A549 (cell line): ENCODE data around the gene ENOX2. TPM values are rescaled to one million over a fixed set of nuclear protein-coding genes. Genes with fewer than 3 reads are reported as not detected.
A peak's percentile ranks its signal among the peaks of the same experiment; 100 is the strongest.

ENCODE experiments used
- ATAC-seq, 2 experiments: fragments of 200-7000 bp in 1 of 2; fragments of >200 bp in 1 of 2; cut with Nextera tagmentation in 1 of 2; cut with Tn5 transposase in 1 of 2; 3 replicates each; pipeline versions ENCODE4 v1.8.0 to v1.9.1; 2018 to 2020; ENCODE audit warnings: mild to moderate bottlenecking in 1 of 2, moderate library complexity in 1 of 2
- CTCF ChIA-PET: fragments of 300-600 bp; sonication (Branson Sonifier 250); formaldehyde crosslinking; extraction: SDS; loops from one replicate; lab custom pipeline; 2021; ENCODE audit warnings: antibody characterized with exemption, inconsistent platforms; lab: Yijun Ruan, JAX
- POLR2A ChIA-PET: fragments of 350-600 bp; formaldehyde crosslinking; extraction: SDS; loops from one replicate; lab custom pipeline; 2021; ENCODE audit warnings: antibody characterized with exemption, inconsistent platforms; lab: Yijun Ruan, JAX
- DNase-seq, 2 experiments: peaks; one replicate each; pipeline versions ENCODE4 v3.0.0 to v3.0.0-alpha.2; 2011 to 2016; ENCODE audit warnings: low read depth in 1 of 2, low spot score in 1 of 2
- FAIRE-seq: peaks from 2 replicates; lab custom pipeline; 2011; peaks lifted over from hg19 to GRCh38; lab: Jason Lieb, UNC
- H3K27ac ChIP-seq, 2 experiments: fragments of >200 bp; sonication (Bioruptor Twin); formaldehyde crosslinking; 3 replicates each; pipeline ENCODE4 v1.5.1; 2016 to 2017
- H3K4me1 ChIP-seq: fragments of >200 bp; sonication (Bioruptor Twin); formaldehyde crosslinking; 3 replicates; pipeline ENCODE4 v1.6.1; 2016
- H3K4me2 ChIP-seq: fragments of >200 bp; sonication (Bioruptor Twin); formaldehyde crosslinking; 3 replicates; pipeline ENCODE4 v1.6.1; 2016
- H3K4me3 ChIP-seq: fragments of >200 bp; sonication (Bioruptor Twin); formaldehyde crosslinking; 3 replicates; pipeline ENCODE4 v1.5.1; 2016
- H3K9me3 ChIP-seq: fragments of >200 bp; sonication (Bioruptor Twin); formaldehyde crosslinking; 3 replicates; pipeline ENCODE4 v1.6.1; 2016
- ATOH8 ChIP-seq: fragments of 250-450 bp; sonication (Bioruptor Pico); IDR thresholded peaks from 2 replicates; pipeline ENCODE4 v1.5.0; 2020; ENCODE audit warnings: low read depth, mild to moderate bottlenecking, moderate library complexity
- CBX2 ChIP-seq: fragments of 200-600 bp; sonication (generic); IDR thresholded peaks from 2 replicates; pipeline ENCODE4 v1.6.1; 2016; ENCODE audit warnings: low read depth, mild to moderate bottlenecking, borderline replicate concordance
- CHD2 ChIP-seq: fragments of 150-350 bp; IDR thresholded peaks from 2 replicates; pipeline ENCODE4 v1.6.1; 2014; ENCODE audit warnings: low read length; ENCODE audit not compliant: partially characterized antibody
- CHD4 ChIP-seq: fragments of 200-600 bp; sonication (generic); IDR thresholded peaks from 2 replicates; pipeline ENCODE4 v1.6.1; 2016; ENCODE audit warnings: antibody characterized with exemption, mild to moderate bottlenecking, borderline replicate concordance
- CTCF ChIP-seq: fragments of >200 bp; sonication (Bioruptor Twin); formaldehyde crosslinking; IDR thresholded peaks from 3 replicates; pipeline ENCODE4 v1.5.1; 2016
- EHF ChIP-seq: fragments of 250-450 bp; sonication (Bioruptor Pico); IDR thresholded peaks from 2 replicates; pipeline ENCODE4 v1.5.0; 2020; ENCODE audit warnings: mild to moderate bottlenecking
- EHMT2 ChIP-seq: fragments of 200-600 bp; sonication (generic); IDR thresholded peaks from 2 replicates; pipeline ENCODE4 v1.6.1; 2016; ENCODE audit warnings: antibody characterized with exemption, low read depth, mild to moderate bottlenecking, moderate library complexity
- EP300 ChIP-seq, 2 experiments: fragments of >200 bp; sonication (Bioruptor Twin); formaldehyde crosslinking; IDR thresholded peaks; 2 replicates in 1 of 2; 3 replicates in 1 of 2; pipeline ENCODE4 v1.6.1; 2016 to 2017
- ESRRA ChIP-seq: fragments of 150-350 bp; IDR thresholded peaks from 2 replicates; pipeline ENCODE4 v1.6.1; 2014; ENCODE audit warnings: mild to moderate bottlenecking, low read length, borderline replicate concordance
- GATA3 ChIP-seq: IDR thresholded peaks from 2 replicates; pipeline ENCODE4 v1.6.1; 2012; ENCODE audit warnings: borderline replicate concordance
- HDAC2 ChIP-seq: fragments of 200-600 bp; sonication (generic); IDR thresholded peaks from 2 replicates; pipeline ENCODE4 v1.6.1; 2016
- HEYL ChIP-seq: fragments of 250-450 bp; sonication (Bioruptor Pico); IDR thresholded peaks from 2 replicates; pipeline ENCODE4 v1.8.0; 2021; ENCODE audit warnings: mild to moderate bottlenecking, moderate library complexity
- HMGXB4 ChIP-seq: fragments of 250-450 bp; sonication (Bioruptor Pico); IDR thresholded peaks from 2 replicates; pipeline ENCODE4 v1.5.0; 2021; ENCODE audit warnings: mild to moderate bottlenecking, moderate library complexity, borderline replicate concordance
- HOXB13 ChIP-seq: fragments of 250-450 bp; sonication (Bioruptor Pico); IDR thresholded peaks from 2 replicates; pipeline ENCODE4 v1.5.0; 2020; ENCODE audit warnings: low read depth, mild to moderate bottlenecking, moderate library complexity
- HOXB5 ChIP-seq: fragments of 250-450 bp; sonication (Bioruptor Pico); IDR thresholded peaks from 2 replicates; pipeline ENCODE4 v1.5.0; 2020; ENCODE audit warnings: mild to moderate bottlenecking, moderate library complexity
- MAFK ChIP-seq: fragments of 450-650 bp; IDR thresholded peaks from 2 replicates; pipeline ENCODE4 v1.6.1; 2014; ENCODE audit not compliant: partially characterized antibody
- MAZ ChIP-seq: fragments of 150-350 bp; IDR thresholded peaks from 2 replicates; pipeline ENCODE4 v1.6.1; 2014; ENCODE audit warnings: antibody characterized with exemption, low read depth, low read length, borderline replicate concordance
- NR3C1 ChIP-seq: fragments of >200 bp; sonication (Bioruptor Twin); formaldehyde crosslinking; IDR thresholded peaks from 3 replicates; pipeline ENCODE4 v1.6.1; 2017
- PBX3 ChIP-seq: IDR thresholded peaks from 2 replicates; pipeline ENCODE4 v1.6.1; 2012
- POLR2A ChIP-seq: IDR thresholded peaks from 2 replicates; pipeline ENCODE4 v1.6.1; 2012; ENCODE audit warnings: mild to moderate bottlenecking, low read length
- RARB ChIP-seq: fragments of 250-450 bp; sonication (Bioruptor Pico); IDR thresholded peaks from 2 replicates; pipeline ENCODE4 v1.8.0; 2021; ENCODE audit warnings: mild to moderate bottlenecking, moderate library complexity
- RFX5 ChIP-seq: fragments of 450-650 bp; IDR thresholded peaks from 2 replicates; pipeline ENCODE4 v1.7.1; 2014; ENCODE audit warnings: antibody characterized with exemption, mild to moderate bottlenecking, moderate library complexity
- ZC3H11A ChIP-seq: fragments of 450-650 bp; IDR thresholded peaks from 2 replicates; pipeline ENCODE4 v1.6.1; 2014; ENCODE audit warnings: antibody characterized with exemption, mild to moderate bottlenecking
- WGBS: methylation state at CpG from one replicate; pipeline ENCODE4 v1.1.6; 2017; ENCODE audit errors: missing lambda C conversion rate; 5-methylcytosine and 5-hydroxymethylcytosine counted together
- polyA plus RNA-seq, 4 experiments: library from polyadenylated mRNA; depleted of rRNA in 3 of 4; stranded (reverse); fragments of >200 nt; fragmentation: RNase III in 1 of 4; extraction: RNeasy Plus Mini Kit Qiagen cat#74134 plus additional on column Dnase treatment in 1 of 4; gene quantifications; 2 replicates in 3 of 4; 3 replicates in 1 of 4; pipeline ENCODE4 v1.2.3, GENCODE V29; 2011 to 2017

Gene ENOX2
- polyA plus RNA-seq, 2 of the 4 experiments (the other 2 are of a cell fraction) = 10.3 to 35.5 TPM

GRCh38 chrX:130593911-130594310 is 309.1 kb downstream of the ENOX2 start:
- no peaks in the 10 kb centered on the region for H3K4me1 ChIP-seq
- no peak overlapping the region for H3K4me3 ChIP-seq
- WGBS = 62% methylated on average over 9 of the region's 9 CpGs
- no peak for ATAC-seq
- CTCF ChIA-PET = interaction anchor here (0.7 kb wide), 1 partner anchor 14 kb away, joined by 3 read pairs; no protein-coding TSS in a partner anchor
- no peak for TF ChIP-seq RFX5
- no peak for TF ChIP-seq CBX2
- no peak for TF ChIP-seq MAZ
- no peak for TF ChIP-seq CHD4
- TF ChIP-seq HMGXB4 = no peak
- TF ChIP-seq POLR2A = no peak
- TF ChIP-seq PBX3 = no peak
- no peak for TF ChIP-seq RARB (CRISPR knock-in tag)
- no peak for TF ChIP-seq HOXB13 (CRISPR knock-in tag)
- TF ChIP-seq HEYL (CRISPR knock-in tag) = no peak
- no peak for TF ChIP-seq NR3C1
- TF ChIP-seq CTCF = no peak
- no peak for TF ChIP-seq ZC3H11A
- no peak for TF ChIP-seq CHD2
- TF ChIP-seq GATA3 = no peak
- TF ChIP-seq EP300 (IDR thresholded peaks at IDR 0.05) = no peak
- TF ChIP-seq EHF (CRISPR knock-in tag) = no peak
- no peak for TF ChIP-seq ESRRA
- TF ChIP-seq, all 56 proteins: peak for 0
- POLR2A ChIA-PET = no interaction called here
- FAIRE-seq (no peak), DNase-seq (no peak)
- no peaks in the 10 kb centered on the region for H3K9me3 ChIP-seq
- H3K4me2 ChIP-seq = no peak overlapping the region
- H3K27ac ChIP-seq = no peak overlapping the region

- no peaks in the 10 kb centered on the region for H3K9me3 ChIP-seq
- no peak overlapping the region for H3K4me3 ChIP-seq
- H3K4me2 ChIP-seq = no peak overlapping the region
- ChIA-PET CTCF (no interaction called here), POLR2A (no interaction called here)
- peak; percentile 93 for TF ChIP-seq MAFK
- TF ChIP-seq ZC3H11A = no peak
- no peak for TF ChIP-seq HDAC2
- TF ChIP-seq HOXB5 (CRISPR knock-in tag) = no peak
- TF ChIP-seq EHMT2 = no peak
- no peak for TF ChIP-seq ATOH8
- ATAC-seq (no peak), DNase-seq (no peak), FAIRE-seq (no peak)
- 50% methylated on average over 1 of the region's 1 CpG for WGBS
- no peak overlapping the region for H3K27ac ChIP-seq
- no peaks in the 10 kb centered on the region for H3K4me1 ChIP-seq
Measured at GRCh38 chrX:130592204-130592603, 310.8 kb downstream of the ENOX2 start.
